HTERT RPE-1 (cell line): ENCODE measurements around the gene NKX2-1.

Experiments used
- in situ Hi-C: fragments of 300-500 bp; cut with MboI; formaldehyde crosslinking; loops from 4 replicates; pipeline ENCODE4 v1.14.3; 2020; ENCODE audit warnings: low sequenced_read_pairs

Gene NKX2-1

DNA sequence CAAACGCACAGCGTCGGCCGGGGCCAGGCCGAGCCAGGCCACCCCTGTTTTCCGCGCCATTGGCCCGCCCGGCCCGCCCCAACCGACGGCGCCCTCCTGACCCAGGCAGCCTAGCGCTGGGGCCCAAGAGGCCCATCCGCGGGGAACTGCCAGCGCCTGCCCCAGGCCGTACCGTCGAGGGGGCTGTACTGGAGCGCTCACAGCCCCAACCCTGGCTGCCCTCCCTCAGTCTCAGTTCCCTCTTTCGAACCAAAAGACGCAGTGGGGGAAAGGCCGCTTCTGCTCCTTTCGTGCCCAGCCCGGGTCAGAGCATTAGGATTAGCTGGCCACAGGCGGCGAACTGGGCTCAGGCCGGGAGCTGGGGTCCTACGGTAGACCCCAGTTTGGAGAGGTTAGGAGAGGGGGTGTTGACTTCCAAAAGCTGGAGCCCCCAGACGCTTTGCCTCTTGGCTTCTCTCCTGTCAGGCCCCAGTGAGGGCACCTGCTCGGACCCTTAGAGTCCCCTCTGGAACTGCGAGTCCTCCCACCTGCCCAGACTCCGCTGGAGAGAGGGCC is 1.9 kb downstream of the NKX2-1 start:
- in situ Hi-C loops: no loop called here

DNA sequence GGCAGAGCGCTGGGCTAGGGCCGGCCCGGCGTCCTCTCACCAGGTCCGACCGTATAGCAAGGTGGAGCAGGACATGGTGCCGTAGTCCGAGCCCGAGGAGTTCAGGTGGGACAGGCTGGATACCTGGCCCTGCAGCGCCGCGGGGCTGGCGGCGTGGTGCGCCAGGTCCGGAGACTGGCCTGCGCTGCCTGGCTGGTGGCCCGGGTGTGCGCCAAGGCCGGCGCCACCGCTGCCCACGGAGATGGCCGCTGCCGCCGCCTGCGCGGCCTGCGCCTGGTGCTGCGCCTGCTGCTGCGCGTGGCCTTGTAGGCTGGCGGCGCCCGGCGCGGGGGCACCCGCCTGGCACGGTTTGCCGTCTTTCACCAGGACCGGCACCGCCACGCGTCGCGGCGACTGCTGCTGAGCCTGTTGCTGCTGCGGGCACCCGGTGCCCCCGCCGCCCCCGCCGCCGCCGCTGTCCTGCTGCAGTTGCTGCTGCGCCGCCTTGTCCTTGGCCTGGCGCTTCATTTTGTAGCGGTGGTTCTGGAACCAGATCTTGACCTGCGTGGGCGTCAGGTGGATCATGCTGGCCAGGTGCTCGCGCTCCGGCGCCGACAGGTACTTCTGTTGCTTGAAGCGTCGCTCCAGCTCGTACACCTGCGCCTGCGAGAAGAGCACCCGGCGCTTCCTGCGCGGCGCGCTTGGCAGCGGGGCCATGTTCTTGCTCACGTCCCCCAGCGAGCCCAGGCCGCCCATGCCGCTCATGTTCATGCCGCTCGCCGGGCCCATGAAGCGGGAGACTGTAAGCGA is 2.6 kb downstream of the NKX2-1 start:
- in situ Hi-C loops: no loop called here

DNA sequence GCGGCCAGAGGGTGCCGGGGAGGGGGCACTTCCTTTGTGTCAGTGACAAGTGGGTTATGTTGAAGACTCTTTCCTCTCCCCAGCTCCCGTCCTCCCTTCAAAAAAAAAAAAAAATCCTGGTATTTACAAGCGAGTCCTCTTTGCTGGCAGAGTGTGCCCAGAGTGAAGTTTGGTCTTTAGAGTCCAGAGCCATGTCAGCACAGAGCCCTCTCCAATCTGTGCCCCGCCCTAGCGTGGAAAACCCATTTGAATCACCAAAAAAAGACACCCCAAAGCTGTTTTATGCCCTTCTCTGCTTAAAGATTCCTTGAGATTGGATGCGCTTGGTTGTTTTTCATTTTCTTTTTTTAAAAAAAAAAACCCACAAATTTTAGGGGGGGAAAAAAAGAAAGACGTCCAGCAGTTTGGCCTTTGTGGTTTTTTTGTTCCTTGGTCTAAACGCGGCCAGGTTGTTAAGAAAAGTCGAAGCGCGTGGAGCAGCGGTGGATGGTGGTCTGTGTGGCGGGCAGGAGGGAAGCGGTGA is 3.3 kb downstream of the NKX2-1 start:
- in situ Hi-C loops: no loop called here

DNA sequence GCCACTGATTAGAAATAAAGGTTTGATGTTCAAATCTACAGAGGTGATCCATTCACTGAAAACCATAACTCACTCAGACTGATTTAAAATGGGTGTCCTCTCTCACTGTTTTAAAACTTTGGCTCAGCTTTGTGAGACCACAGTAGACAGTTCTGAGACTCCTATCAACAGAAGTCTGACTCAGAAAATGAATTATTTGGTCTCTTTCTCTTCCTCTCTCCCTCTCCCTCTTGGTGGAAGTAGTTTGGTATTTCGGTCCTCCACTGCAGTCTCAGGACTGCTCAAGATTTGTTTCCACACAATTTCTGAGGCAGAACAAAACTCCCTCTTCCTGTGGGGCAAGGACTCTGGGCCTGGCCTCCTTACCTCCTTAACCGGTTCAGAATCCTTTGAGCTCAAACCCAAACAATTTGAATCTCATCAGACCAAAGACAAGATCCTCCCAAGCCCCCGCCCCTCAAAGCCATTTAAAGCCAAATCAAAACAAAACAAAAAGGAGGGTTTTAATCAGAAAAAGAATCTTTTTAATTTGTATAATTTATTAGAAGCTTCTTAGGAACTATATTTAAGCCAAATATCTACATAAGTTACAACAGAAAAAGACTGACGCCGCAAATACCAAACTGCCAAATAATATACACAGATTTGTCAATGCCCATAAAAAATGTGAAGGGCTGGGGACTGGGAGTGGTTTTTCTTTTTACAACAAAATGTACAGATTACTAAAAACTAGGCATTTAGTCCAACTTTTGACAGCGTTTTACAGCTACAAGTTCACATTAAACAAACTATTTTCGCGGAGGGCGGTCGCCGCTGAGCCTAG is 3.9 kb downstream of the NKX2-1 start:
- in situ Hi-C loops: no loop called here

DNA sequence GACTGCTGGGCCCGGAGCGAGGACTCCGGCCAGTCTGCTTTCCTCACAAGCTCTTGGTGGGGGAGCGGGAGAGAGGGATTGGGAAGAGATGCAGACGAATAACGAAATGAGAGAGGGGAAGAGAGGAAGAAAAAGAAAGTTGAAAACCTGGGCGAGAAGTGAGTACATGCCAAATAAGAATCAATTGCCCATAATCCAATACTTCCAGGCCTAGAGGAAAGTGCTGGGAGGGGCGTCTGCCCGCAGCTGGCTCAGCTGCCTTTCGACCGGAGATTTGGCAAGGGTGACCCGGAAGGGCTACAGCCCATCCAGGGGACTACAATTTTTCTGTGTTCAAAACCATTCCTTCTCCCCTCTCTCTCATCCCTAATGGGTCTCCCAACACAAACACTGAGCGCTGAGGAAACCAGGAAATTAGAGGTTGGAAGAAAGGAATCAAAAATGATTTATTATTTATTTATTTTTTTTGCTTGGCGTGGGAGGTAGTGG is 4.9 kb downstream of the NKX2-1 start:
- in situ Hi-C loops: no loop called here

DNA sequence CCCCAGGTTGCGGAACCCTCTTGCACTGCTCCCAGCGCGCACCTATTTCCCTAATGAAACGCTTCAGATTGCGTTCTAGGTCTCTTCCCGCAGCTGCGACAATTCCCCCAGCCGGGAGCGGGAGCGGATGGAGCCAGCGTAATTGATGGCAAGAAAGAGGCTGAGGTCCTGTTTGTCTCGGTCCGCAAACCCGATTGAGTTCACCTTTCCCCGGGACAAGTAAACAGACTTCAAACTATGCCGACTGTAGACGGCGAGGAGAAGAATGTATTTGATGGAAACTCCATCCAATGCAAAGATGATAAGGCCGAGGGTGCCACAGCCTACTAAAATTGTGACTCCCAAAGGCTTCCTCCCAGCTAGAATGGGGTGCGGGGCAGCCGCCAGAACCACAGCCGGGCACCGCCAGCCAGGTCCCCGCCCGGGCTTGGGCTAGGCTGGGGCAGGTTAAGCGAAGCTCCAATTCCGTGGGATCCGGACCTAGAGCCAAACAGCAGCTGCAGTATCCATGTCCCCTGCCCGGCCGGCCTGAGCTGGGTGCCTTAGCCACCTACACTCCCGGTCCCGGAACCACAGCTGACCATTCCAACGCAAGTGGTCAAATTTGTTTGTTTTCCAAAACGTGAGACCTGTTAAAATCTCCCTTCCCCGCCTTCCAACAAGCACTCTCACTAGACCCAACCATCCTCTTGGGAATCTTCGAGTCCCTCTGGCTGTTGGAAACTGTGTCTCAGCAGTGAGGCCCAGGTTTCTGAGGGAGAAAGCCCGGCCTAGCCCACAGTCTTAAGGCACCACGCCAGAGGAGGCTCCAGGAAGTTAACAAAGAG is 5.5 kb downstream of the NKX2-1 start:
- in situ Hi-C loops: no loop called here

DNA sequence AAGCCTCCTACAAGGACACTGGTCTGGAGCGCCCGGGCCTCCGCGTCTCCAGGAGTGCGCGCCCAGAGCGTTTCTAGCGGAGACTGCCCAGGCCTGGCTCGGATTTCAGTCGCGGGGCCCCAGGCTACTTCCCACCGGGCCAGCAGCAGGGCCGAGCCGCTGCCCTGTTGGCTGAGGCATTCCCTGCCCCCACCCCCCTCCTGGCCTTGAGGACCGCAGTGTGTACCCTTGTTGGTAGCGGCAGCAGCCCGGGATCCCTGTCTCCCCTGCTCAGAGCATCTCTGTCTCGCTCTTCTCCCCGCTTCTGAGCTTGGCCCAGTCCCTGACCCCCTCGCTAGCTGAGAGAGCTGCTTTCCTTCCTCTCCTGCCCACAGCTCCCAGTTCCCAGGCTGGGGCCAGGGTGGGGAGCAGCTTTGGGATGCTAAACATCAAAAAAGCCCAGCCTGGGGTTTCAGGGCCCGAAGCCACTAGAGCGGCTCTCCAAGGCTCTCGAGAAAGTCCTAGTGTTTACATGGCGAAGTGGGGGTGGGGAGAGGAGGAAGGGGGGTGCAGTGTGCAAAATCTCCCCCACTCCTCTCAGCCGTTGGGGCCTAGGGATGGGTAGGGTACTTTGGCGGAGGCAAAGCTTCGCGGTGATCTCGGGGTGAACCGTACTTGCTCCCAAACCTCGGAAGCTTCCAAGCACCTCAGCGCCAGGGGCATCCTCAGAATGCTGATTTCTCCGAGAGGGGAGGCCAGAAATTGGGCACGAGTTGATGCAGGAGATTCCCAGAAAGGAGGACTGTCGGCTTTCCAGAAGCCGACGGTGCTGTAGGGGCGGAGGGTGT is 6.4 kb downstream of the NKX2-1 start:
- in situ Hi-C loops: no loop called here

DNA sequence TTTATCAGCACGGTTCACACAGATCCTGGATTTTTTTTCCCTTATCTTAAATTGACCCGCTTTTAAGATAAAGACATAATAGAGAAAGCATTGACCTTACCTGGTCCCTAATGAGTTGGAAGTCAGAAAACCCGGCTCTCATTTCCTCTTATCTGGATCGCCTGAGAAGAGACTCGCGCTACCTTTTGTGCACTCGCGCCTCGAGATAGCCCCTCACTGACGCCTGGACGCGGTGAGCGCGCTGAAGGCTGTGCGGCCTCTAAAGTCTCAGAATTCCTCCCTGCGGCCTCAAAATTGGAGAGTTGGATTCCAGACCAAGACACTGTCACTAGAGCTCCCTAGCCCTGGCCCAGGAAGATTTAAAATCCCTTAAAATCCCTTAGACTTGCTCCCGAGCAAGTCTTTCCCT is 7.0 kb downstream of the NKX2-1 start:
- in situ Hi-C loops: no loop called here

DNA sequence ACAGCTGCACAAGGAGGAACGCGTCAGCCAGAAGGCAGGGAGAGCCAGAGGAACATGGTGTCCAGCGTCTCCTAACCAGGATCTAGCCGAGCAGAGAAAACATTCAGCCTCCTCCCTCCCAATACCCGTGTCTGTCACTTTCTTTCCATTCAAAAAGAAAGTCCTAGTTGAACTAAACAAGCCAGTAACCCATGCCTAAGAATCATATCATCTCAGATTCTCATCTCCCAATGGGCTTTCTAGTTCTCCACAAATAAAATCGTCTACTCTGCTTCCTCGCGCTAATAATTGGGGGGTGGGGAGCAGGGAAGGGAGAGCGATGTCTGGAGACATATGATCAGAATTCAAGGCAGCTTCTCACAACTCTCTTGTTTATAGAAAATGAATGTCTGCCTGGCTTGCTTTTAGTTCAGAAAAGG is 7.4 kb downstream of the NKX2-1 start:
- in situ Hi-C loops: no loop called here

DNA sequence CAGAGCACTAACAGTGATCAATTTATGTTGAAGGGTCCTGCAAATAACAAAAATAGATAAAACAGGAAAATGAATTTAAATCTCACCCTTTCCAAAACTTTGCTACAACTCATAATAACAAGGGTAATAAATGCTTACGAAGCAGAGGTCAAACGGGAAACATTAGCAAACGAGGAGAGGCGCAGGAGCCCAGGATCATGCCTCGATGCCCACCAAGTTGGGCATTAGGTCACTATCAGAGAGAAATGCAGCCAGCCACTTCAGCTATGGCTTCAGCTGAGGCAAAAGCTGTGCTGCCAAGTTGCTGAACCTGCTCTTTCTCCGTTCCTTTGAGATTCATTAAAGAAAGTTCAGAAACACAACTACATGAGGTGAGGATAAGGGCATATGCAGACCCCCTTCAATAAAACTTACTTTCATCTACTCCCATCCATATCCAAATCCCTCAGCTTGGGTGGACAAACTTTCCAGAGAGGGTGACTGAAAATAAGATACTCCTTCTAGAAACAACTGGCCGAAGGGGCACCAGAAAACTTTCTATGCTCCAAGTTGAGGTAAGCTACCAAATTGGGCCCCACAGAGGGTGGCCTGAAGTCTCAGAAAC is 7.9 kb downstream of the NKX2-1 start:
- in situ Hi-C loops: no loop called here

DNA sequence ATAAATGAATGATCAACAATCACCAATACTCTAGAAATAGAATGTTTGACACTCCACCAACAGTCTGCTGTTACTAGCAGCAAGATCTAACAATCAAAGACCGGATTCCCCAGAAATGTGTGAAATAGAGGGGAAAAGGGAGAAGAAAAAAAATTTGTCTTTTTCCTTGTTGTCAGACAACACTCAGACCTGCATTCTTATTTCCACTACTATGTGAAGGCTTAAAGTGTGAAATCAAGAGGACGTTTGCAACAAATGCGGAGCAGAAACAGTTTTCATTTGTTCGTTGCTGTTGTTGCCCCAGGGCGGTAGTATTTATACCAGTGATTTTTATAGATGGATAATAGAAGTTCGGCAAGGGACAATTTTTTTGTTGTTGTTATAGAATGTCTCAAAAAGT is 9.2 kb downstream of the NKX2-1 start:
- in situ Hi-C loops: no loop called here

DNA sequence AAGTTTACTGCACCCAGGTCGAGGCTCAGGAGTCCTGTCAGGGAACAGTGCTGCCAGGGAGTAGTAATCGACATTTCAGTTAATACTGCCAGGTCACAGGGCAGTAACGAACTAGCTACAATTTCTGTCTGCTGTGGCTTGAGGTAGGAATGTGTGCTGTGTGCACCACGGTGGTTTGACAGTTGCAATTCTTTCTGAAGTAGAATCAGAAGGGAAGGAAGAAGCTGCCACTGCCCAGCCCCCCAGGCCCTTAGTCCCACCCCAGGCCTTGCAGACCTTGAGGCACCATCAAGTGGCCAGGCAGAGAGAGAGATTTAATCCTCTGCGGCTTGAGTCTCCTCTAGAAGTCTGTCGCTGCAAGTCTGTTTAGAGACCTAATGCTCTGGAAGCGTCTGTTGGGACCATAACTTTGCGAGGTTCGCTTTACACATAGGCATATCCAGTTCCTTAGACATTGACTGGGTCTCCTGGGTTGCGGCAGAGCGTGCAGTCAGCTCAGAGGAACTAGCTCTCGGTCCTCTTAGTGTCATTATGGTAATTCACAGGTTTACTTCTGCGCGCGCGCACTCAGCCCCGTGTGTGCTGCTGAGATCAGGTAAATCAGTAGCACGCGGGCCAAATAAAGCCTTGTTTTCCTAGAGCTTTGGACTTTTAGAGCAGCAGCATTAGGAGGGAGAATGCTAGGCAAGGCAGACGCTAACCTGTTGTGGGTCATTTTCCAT is 9.8 kb downstream of the NKX2-1 start:
- in situ Hi-C loops: no loop called here

DNA sequence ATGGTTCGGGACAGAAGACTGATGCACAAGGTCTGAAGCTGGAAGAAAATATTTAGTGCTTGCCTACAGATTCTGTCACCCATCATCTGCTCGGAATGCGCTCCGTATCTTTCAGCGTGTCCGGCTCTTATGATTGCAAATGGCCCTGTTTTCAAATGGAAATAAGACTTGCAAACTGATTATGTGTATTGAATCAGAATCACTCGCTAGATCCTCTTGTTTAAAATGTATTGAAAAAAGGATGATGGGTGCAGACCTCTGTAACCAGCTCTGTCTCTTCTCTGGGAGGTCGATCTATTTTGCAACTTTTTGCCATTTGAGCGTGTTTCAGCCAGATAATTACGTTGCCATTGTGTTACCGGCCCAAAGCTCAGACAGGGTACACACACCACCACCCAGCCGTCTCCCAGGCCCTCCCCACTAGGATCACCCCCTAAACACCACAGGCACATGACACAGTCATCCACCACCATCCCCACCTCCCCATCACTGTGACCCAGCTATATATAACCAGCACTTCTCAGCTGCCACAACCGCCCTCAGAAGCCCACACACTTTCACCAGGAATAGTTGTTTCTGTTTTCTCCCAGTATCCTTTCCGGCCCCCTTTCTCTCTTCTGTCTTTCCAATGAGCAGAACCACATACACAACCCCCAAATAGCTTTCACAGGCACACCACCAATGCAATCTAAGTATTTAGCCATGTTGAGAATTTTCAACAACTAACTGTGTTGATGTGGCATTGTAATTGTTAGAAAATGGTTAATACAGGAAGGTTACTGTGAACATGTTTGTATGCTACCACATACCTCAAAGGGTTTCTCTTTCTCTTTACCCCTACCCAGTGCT is 10.7 kb downstream of the NKX2-1 start:
- in situ Hi-C loops: no loop called here

DNA sequence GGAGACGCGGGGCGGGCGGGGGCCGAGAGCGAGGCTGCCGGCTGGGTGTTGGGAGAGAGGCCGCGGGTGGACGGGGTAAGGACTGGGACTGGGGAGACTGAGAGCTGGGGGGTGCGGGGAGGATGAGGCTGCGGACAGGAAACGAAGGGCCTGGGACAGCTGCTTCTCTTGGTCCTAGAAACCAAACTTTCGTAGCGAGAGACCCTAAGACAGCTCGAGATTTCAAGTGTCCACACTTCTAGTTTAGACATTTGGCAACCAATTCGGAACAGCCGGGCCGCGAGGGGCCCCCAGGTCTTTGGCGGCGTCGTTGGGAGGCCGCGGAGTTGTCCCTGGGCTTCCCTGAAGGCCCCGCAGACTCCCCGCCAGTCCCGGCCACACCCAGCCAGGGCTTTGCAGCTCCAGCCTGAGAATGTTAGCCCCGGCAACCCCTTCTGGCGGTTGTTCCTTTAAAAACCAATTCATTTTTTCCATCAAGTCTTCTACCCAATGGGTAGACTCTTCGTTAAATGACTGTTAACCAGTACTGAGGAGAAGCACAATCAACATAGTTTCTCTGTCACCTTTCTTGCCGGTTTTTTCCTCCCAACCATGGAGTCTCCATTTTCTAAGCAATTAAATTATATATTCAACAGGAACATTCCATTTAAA is 11.5 kb downstream of the NKX2-1 start:
- in situ Hi-C loops: no loop called here

DNA sequence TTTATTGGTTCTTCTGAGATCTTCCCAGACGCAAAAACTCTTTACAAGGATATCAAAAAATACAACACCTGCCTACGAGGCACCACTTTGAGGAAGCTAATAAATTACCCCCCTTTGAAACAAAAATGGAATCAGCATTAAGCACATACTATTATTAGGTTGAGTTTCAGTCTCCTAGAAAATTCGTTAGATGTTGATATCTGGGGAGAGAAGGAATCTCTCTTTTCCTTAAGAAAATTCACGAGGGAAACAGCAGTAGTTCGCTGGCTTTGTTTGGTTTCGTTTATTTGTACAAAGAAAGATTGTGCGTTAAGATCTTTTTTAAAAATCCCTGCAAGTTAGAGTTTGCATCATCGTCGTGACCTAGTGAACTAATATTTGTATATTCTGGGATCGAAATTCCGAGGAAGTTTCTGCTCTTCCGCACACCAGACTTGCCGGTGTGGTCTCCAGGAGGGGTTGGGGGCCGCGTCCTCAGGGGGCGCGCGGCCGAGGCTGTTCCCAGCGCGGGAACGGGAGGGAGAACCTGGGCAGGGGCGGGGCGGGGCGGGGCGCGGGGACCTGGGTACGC is 12.1 kb downstream of the NKX2-1 start:
- in situ Hi-C loops: no loop called here

DNA sequence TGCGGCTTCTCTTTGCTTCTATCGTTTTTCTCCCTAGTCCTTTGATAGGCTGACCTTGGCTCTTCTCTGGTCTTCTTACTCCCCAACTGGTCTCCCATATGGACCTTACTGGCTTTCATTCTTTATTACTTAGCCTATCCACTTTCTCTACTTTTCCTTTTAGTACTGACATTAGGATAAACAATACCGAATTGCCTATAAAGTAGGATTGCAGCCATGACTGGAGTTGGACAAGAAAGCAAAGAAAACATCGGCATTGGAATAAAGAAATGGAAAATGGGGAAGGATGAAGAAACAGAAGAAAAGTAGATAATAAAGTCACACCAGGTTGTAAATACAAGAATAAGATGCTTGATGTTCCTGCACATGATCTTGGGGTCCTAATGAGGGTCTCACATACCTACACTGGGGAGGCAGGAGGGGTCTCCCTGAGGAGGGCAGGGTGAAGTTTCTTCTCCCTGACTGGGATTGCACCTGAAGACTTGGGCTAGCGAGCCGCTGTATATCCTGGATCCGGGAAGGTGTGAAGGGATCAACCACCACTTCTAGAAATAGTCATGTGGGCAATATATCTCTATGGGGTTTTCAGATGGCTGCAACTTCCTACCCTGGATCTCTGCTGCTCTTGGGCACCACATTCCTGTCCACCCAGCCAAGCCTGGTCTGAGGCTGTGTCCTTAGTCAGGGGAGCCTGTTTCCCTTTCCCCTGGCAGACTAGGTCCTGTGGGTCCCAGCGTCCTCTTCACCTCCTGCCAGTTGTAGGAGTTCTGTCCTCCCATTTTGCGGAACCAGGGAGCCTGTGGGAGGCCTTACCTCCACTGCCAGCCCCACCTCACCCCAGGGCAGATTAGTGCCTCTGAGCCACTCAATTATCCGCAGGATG is 13.1 kb downstream of the NKX2-1 start:
- in situ Hi-C loops: no loop called here
